Loucy (cell line): ENCODE measurements around the gene GPR39.

Experiments used
- CTCF ChIP-seq: fragments of 200-600 bp; sonication (generic); conservative IDR thresholded peaks from 2 replicates; pipeline ENCODE4 v1.5.1; 2014; ENCODE audit warnings: mild to moderate bottlenecking, antibody characterized with exemption, low read length
- EZH2phosphoT487 ChIP-seq: fragments of 200-600 bp; IDR thresholded peaks from 2 replicates; pipeline ENCODE4 v1.6.1; 2018; ENCODE audit warnings: antibody characterized with exemption, mild to moderate bottlenecking, moderate library complexity, borderline replicate concordance

GRCh38 chr2:132387126-132387525 is 29.5 kb upstream of the GPR39 start:
- TF ChIP-seq CTCF (no peak), EZH2phosphoT487 (no peak)
